ENCODE measurements around the gene S100A8.

Gene S100A8

GRCh38 chr1:153366261-153366660 is 24.6 kb downstream of the S100A8 start:
- DNase-seq (ENCODE audit: low read depth), result no peak
- TF ChIP-seq, protein P1, sequence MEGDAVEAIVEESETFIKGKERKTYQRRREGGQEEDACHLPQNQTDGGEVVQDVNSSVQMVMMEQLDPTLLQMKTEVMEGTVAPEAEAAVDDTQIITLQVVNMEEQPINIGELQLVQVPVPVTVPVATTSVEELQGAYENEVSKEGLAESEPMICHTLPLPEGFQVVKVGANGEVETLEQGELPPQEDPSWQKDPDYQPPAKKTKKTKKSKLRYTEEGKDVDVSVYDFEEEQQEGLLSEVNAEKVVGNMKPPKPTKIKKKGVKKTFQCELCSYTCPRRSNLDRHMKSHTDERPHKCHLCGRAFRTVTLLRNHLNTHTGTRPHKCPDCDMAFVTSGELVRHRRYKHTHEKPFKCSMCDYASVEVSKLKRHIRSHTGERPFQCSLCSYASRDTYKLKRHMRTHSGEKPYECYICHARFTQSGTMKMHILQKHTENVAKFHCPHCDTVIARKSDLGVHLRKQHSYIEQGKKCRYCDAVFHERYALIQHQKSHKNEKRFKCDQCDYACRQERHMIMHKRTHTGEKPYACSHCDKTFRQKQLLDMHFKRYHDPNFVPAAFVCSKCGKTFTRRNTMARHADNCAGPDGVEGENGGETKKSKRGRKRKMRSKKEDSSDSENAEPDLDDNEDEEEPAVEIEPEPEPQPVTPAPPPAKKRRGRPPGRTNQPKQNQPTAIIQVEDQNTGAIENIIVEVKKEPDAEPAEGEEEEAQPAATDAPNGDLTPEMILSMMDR (conservative IDR thresholded peaks at IDR 0.05; ENCODE audit: low read depth, low read length), result no peak
- H3K4me3 ChIP-seq (ENCODE audit: low read length), result no peak overlapping the region

- TF ChIP-seq, protein P1 (conservative IDR thresholded peaks at IDR 0.05; ENCODE audit: low read depth, low read length), result no peak
- no peak overlapping the region for H3K4me3 ChIP-seq (ENCODE audit: low read length)
Observed at GRCh38 chr1:153365696-153366095, 25.2 kb downstream of the S100A8 start.

DNA sequence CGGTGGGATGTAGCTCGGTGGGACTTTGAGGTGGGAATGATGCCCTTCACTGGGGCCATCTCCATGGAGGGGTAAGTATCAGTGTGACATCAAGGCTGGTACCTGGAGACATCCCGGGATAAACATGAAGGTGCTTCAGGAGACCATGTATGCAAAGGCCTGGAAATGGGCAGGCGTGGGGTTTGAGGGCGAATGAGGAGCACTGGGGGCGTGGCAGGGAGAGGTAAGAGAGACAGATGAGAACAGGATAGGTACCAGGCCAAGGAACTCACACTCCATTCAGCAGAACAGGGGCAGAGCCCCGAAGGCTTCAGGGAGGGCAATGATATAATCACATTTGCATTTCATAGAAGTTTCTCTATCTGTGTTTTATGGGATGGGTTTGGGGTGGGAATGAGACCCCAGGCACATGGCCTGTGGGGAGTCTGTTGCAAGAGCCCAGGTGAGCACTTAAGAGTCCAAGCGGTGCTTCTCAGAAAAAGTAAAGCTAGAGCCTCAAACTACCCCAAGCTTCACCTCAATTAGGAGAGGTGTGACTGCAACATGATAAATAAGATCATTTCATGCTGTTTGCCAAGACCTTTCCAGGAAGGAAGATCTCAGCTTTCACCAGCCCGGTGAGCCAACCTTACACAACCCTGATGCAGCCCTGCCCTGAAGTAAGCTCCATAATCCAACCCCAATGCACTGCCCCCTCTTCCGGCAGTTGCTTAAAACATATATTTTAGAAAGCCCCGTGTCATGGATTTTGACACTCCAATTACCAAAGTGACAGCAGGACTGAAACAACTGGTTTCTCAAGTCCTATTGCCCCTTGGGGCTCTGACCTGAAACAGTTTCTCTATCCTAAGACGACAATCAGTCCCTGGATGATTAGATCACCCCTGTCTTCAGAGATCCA is 25.9 kb downstream of the S100A8 start:
- TF ChIP-seq, protein P1 (conservative IDR thresholded peaks at IDR 0.05; ENCODE audit: low read depth, low read length), result no peak
- no peak for DNase-seq (ENCODE audit: low read depth)
- H3K4me3 ChIP-seq (ENCODE audit: low read length), result no peak overlapping the region

More at GRCh38 chr1:153365696-153366095, 25.2 kb downstream of the S100A8 start:
- DNase-seq (ENCODE audit: low read depth), result no peak

- no peak for DNase-seq (ENCODE audit: low read depth)
- TF ChIP-seq, protein P1 (conservative IDR thresholded peaks at IDR 0.05; ENCODE audit: low read depth, low read length), result no peak
- H3K4me3 ChIP-seq (ENCODE audit: low read length), result no peak overlapping the region
Observed at GRCh38 chr1:153364156-153364555, 26.7 kb downstream of the S100A8 start.

GRCh38 chr1:153363641-153364040 is 27.2 kb downstream of the S100A8 start:
- no peak overlapping the region for H3K4me3 ChIP-seq (ENCODE audit: low read length)
- DNase-seq (ENCODE audit: low read depth), result no peak
- TF ChIP-seq, protein P1 (conservative IDR thresholded peaks at IDR 0.05; ENCODE audit: low read depth, low read length), result no peak

DNA sequence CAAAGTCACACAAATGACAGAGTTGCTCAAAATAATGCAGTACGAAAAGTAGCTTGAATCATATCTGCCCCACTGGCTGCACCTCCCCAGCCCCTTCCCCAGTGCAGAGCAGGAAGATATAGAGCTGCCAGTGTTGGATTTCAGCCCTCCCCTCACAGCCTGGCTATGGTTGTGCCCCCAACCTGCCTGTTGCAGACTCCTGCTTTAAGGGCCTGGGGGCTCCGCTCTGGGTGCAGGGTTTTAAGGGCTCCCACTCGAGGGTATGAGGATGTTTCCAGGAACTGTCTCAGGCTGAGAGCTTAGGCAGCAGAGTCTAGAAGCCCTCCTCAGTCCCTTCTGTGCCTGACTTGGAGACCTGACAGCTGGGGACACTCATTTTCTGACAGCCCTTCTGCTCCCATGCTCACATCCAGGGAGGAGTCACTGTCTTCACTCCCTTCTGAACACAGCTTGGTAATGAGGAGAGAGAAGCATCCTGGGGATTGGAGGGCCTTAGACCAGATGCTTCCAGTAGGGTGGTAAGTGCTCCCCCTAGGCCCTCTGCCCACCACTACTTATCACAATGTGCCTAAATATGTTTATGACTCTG is 28.6 kb downstream of the S100A8 start:
- DNase-seq (ENCODE audit: low read depth), result no peak
- TF ChIP-seq, protein P1 (conservative IDR thresholded peaks at IDR 0.05; ENCODE audit: low read depth, low read length), result no peak
- no peak overlapping the region for H3K4me3 ChIP-seq (ENCODE audit: low read length)

Measured in retinal pigment epithelial cell (primary cell).